GM23248 (cell line): ENCODE results near the gene CD46. TPM values are rescaled to one million over a fixed set of nuclear protein-coding genes. Genes with fewer than 3 reads are reported as not detected.

ENCODE experiments used
- DNase-seq: peaks from one replicate; pipeline ENCODE4 v3.0.0-alpha.2; 2015
- H2AFZ ChIP-seq: fragments of 200-600 bp; sonication (generic); 2 replicates; pipeline ENCODE4 v1.6.1; 2016; ENCODE audit warnings: antibody characterized with exemption
- H3F3A ChIP-seq: fragments of 200-600 bp; sonication (generic); 2 replicates; pipeline ENCODE4 v1.6.1; 2016; ENCODE audit warnings: mild to moderate bottlenecking, antibody characterized with exemption, mixed run types; ENCODE audit not compliant: insufficient read depth
- H3K27ac ChIP-seq: fragments of 200-600 bp; sonication (generic); 2 replicates; pipeline ENCODE4 v1.5.1; 2016; ENCODE audit warnings: mild to moderate bottlenecking
- H3K27me3 ChIP-seq: fragments of 200-600 bp; sonication (generic); replicated peaks from 2 replicates; pipeline ENCODE4 v1.6.1; 2016; ENCODE audit warnings: mild to moderate bottlenecking; ENCODE audit not compliant: insufficient read depth
- H3K36me3 ChIP-seq: fragments of 200-600 bp; sonication (generic); 2 replicates; pipeline ENCODE4 v1.6.1; 2016; ENCODE audit warnings: low read depth, mild to moderate bottlenecking
- H3K4me1 ChIP-seq: fragments of 200-600 bp; sonication (generic); 2 replicates; pipeline ENCODE4 v1.6.1; 2016; ENCODE audit warnings: mild to moderate bottlenecking; ENCODE audit not compliant: insufficient read depth
- H3K4me2 ChIP-seq: fragments of 200-600 bp; sonication (generic); one replicate; pipeline ENCODE4 v1.6.1; 2016; ENCODE audit warnings: mild to moderate bottlenecking; ENCODE audit not compliant: unreplicated experiment
- H3K4me3 ChIP-seq: fragments of 200-600 bp; sonication (generic); 2 replicates; pipeline ENCODE4 v1.5.1; 2016; ENCODE audit warnings: mild to moderate bottlenecking
- H3K79me2 ChIP-seq: fragments of 200-600 bp; sonication (generic); 2 replicates; pipeline ENCODE4 v1.6.1; 2016; ENCODE audit warnings: mild to moderate bottlenecking; ENCODE audit not compliant: insufficient read depth
- H3K9ac ChIP-seq: fragments of 200-600 bp; sonication (generic); 2 replicates; pipeline ENCODE4 v1.6.1; 2016; ENCODE audit warnings: mild to moderate bottlenecking
- H3K9me2 ChIP-seq: fragments of 200-600 bp; sonication (generic); 2 replicates; pipeline ENCODE4 v1.6.1; 2016; ENCODE audit warnings: mixed run types, mild to moderate bottlenecking, moderate library complexity; ENCODE audit not compliant: insufficient read depth
- H3K9me3 ChIP-seq: fragments of 200-600 bp; sonication (generic); one replicate; pipeline ENCODE4 v1.6.1; 2017; ENCODE audit warnings: low read depth
- H4K20me1 ChIP-seq: fragments of 200-600 bp; sonication (generic); 2 replicates; pipeline ENCODE4 v1.6.0; 2016; ENCODE audit not compliant: insufficient read depth
- EZH2 ChIP-seq: fragments of 200-600 bp; sonication (generic); IDR thresholded peaks from 2 replicates; pipeline ENCODE4 v1.6.1; 2018; ENCODE audit warnings: antibody characterized with exemption, mild to moderate bottlenecking; ENCODE audit not compliant: insufficient read depth, poor library complexity, severe bottlenecking
- EZH2phosphoT487 ChIP-seq: fragments of 200-600 bp; sonication (generic); IDR thresholded peaks from 2 replicates; pipeline ENCODE4 v1.6.1; 2018; ENCODE audit warnings: antibody characterized with exemption, moderate library complexity, mild to moderate bottlenecking, low read depth; ENCODE audit not compliant: insufficient read depth
- WGBS, 2 experiments: methylation state at CpG; one replicate each; pipeline ENCODE4 v1.1.6; 2015 to 2017; ENCODE audit warnings: low lambda C conversion rate in 2 of 2, low coverage in 1 of 2; ENCODE audit errors: missing lambda C conversion rate in 2 of 2; 5-methylcytosine and 5-hydroxymethylcytosine counted together
- in situ Hi-C: fragments of 300-500 bp; cut with MboI; formaldehyde crosslinking; loops from 2 replicates; pipeline ENCODE4 v1.15.0; 2020
- microRNA counts: library from miRNA; unstranded; fragments of <30 nt; microRNA quantifications from one replicate; lab custom pipeline; 2016
- polyA plus RNA-seq: library from polyadenylated mRNA; unstranded; fragments of >200 nt; fragmentation: Nextera tagmentation; extraction: Ambion mirVana; gene quantifications from 2 replicates; pipeline ENCODE4 v1.2.1, GENCODE V29; 2016
- small RNA-seq: library from RNA; depleted of rRNA; stranded (forward); fragments of <200 nt; gene quantifications from one replicate; pipeline ENCODE3, GENCODE V24; 2014; ENCODE audit warnings: low read depth, low replicate concordance
- total RNA-seq: library from RNA; depleted of rRNA; stranded (reverse); fragments of >200 nt; shearing (Covaris generic); gene quantifications from 2 replicates; pipeline ENCODE4 v1.2.3, GENCODE V29; 2014; rRNA removed

Gene CD46
- total and polyA plus RNA-seq, 2 experiments from 2014 or later: 49.2 to 117 TPM

DNA sequence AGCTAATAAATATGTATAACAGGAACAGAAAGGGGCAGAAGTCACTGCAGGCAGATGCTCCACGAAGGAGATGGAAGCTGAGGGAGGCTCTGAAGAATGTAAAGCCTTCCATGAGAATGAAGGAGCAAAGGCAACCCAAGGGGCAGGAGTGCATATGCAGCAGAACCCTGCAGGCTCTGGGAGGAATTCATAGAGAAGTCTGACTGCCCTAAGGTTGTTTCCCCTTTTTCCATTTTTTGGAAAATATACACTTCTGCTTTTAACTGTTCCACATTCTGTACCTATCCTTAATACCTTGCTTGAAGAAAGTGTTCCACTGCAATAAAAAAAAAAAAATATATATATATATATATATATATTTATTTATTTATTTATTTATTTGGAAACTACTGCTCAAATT lies 89.4 kb downstream of the CD46 start:
- 89 to 94% methylated on average over 1 of the region's 1 CpG for WGBS, 2 experiments
- Histone ChIP-seq H2AFZ (no peak overlapping the region), H3K4me1 (no peaks in the 10 kb centered on the region), H3F3A (no peaks in the 10 kb centered on the region), H4K20me1 (no peaks in the 10 kb centered on the region), H3K4me2 (no peak overlapping the region), H3K27me3 (no peaks in the 10 kb centered on the region), H3K4me3 (no peak overlapping the region), H3K9ac (no peak overlapping the region), H3K27ac (no peak overlapping the region), H3K36me3 (no peaks in the 10 kb centered on the region), H3K9me3 (no peaks in the 10 kb centered on the region), H3K9me2 (no peaks in the 10 kb centered on the region), H3K79me2 (peaks cover 16% of the 10 kb centered on the region)
- DNase-seq: no peak
- TF ChIP-seq EZH2: no peak
- in situ Hi-C loops: no loop called here

DNA sequence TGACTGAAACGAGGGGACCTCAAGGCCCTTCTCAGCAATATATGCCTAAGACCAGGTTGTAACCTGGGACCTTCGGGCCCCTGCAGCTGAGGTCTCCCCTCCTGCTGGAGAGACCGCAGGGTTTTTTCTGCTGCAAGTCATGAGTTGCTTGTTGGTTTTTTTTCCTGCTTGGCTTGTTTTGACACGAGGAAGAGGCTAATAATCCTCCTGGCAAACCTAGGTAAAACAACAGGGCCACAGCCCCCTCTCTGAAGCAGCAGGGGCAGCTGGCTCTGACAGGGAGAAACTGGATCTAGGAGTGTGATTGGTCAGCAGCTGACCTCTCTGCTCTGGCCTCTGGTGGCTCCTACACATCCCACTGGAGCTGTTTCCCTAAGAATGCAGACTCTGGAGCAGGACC lies 90.0 kb downstream of the CD46 start:
- Histone ChIP-seq H3F3A (no peaks in the 10 kb centered on the region), H4K20me1 (no peaks in the 10 kb centered on the region), H3K9ac (no peak overlapping the region), H3K36me3 (no peaks in the 10 kb centered on the region), H3K79me2 (peaks cover 22% of the 10 kb centered on the region), H3K27me3 (no peaks in the 10 kb centered on the region), H3K4me3 (no peak overlapping the region), H3K9me2 (no peaks in the 10 kb centered on the region), H3K4me1 (no peaks in the 10 kb centered on the region), H3K27ac (no peak overlapping the region), H3K9me3 (no peaks in the 10 kb centered on the region), H3K4me2 (no peak overlapping the region), H2AFZ (no peak overlapping the region)
- in situ Hi-C loops: no loop called here
- no peak for TF ChIP-seq EZH2
- WGBS, 2 experiments: 65 to 76% methylated on average over 4 of the region's 4 CpGs
- no peak for DNase-seq

DNA sequence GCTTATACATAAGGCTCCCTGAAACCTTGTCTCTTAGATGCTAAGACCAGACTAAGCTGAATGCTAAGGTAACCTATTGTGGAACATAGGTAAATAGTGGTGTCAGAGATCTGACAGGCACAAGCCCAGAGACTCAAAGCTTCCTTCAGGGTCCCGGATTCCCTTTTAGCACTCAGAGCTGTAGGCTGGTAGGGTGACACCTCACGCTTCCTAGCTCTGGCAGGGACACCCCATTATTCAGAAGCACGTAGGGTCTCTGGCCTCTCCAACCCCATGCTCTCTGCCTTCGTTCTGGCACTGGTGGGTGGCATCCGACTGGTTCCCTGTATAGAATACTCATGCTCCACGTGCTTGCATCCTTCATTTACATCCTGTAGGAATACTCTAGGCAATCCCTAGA lies 90.7 kb downstream of the CD46 start:
- no peak overlapping the region for H3K9ac ChIP-seq
- no peaks in the 10 kb centered on the region for H3K9me3 ChIP-seq
- H3K27ac ChIP-seq: no peak overlapping the region
- no peak overlapping the region for H2AFZ ChIP-seq
- in situ Hi-C loops: no loop called here
- H3K36me3 ChIP-seq: no peaks in the 10 kb centered on the region
- no peak overlapping the region for H3K4me3 ChIP-seq
- no peaks in the 10 kb centered on the region for H3K4me1 ChIP-seq
- DNase-seq: no peak
- no peaks in the 10 kb centered on the region for H3F3A ChIP-seq
- 94 to 96% methylated on average over 6 of the region's 6 CpGs for WGBS, 2 experiments
- peaks cover 25% of the 10 kb centered on the region for H3K79me2 ChIP-seq
- no peak overlapping the region for H3K4me2 ChIP-seq
- H3K27me3 ChIP-seq: no peaks in the 10 kb centered on the region
- no peaks in the 10 kb centered on the region for H3K9me2 ChIP-seq
- H4K20me1 ChIP-seq: no peaks in the 10 kb centered on the region
- TF ChIP-seq EZH2phosphoT487 (no peak), EZH2 (no peak)

DNA sequence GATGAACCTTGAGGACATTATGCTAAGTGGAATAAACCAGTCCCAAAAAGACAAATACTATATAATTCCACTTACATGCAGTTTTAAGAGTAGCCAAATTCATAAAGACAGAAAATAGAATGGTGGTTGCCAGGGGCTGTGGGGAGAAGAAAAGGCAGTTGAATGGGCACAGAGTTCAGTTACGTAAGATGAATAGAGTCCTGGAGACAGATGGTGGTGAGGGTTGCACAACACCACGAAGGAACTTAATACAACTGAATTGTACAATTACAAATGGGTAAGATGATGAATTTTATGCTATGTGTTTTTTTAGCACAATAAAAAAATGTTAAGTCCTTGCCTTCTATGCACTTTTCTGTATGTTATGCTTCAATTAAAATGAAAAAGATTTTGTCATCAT lies 92.5 kb downstream of the CD46 start:
- no peaks in the 10 kb centered on the region for H3K36me3 ChIP-seq
- H3K4me1 ChIP-seq: peaks cover 10% of the 10 kb centered on the region
- H3K27ac ChIP-seq: no peak overlapping the region
- H2AFZ ChIP-seq: no peak overlapping the region
- peaks cover 25% of the 10 kb centered on the region for H3K79me2 ChIP-seq
- H3K9me2 ChIP-seq: no peaks in the 10 kb centered on the region
- WGBS, 2 experiments: 60 to 62% methylated on average over 2 of the region's 2 CpGs
- H3K4me3 ChIP-seq: no peak overlapping the region
- H3K9me3 ChIP-seq: no peaks in the 10 kb centered on the region
- no peaks in the 10 kb centered on the region for H3K27me3 ChIP-seq
- TF ChIP-seq EZH2 (no peak), EZH2phosphoT487 (no peak)
- H3K4me2 ChIP-seq: no peak overlapping the region
- in situ Hi-C loops: no loop called here
- H4K20me1 ChIP-seq: no peaks in the 10 kb centered on the region
- peaks cover 6% of the 10 kb centered on the region; the same call in 1 of the 2 replicates for H3F3A ChIP-seq
- peak; percentile 24 for DNase-seq
- H3K9ac ChIP-seq: no peak overlapping the region

MicroRNA genes within 50 kb of the gene (microRNA counts, 767-probe panel; counts per million panel counts)
- microRNA hsa-miR-29b-3p (lab: Ali Mortazavi, UCI) (7,415 counts per million, percentile 96 among the panel's probes with 10 or more counts), microRNA hsa-miR-29c-3p (lab: Ali Mortazavi, UCI) (3,404 counts per million, percentile 87 among the panel's probes with 10 or more counts)

Small RNAs within 50 kb of the gene (small RNA-seq; reads per million reads assigned to genes)
- gene RNA5SP534: not detected

Other genes with a start within 250 kb of the CD46 start
- not detected in 2 replicates for gene CR1L, start 106.9 kb upstream of the CD46 start, total RNA-seq
- not detected in 2 replicates for gene CR1L, start 106.9 kb upstream of the CD46 start, polyA plus RNA-seq
- not detected in 2 replicates for gene CD34, start 159.1 kb downstream of the CD46 start, total RNA-seq
- gene CD34, start 159.1 kb downstream of the CD46 start, polyA plus RNA-seq: 0.24 and 0.34 TPM in 2 replicates